K562 (cell line): ENCODE data around the gene LMO2. TPM values are rescaled to one million over a fixed set of nuclear protein-coding genes. Genes with fewer than 3 reads are reported as not detected.
A peak's percentile ranks its signal among the peaks of the same experiment; 100 is the strongest.

Source experiments
- ATF2 ChIP-seq: sonication (generic); formaldehyde crosslinking; IDR thresholded peaks from 2 replicates; pipeline ENCODE4 v1.8.1; 2022; ENCODE audit warnings: missing genetic modification reagents
- BACH1 ChIP-seq: fragments of 200-800 bp; sonication (Bioruptor generic); IDR thresholded peaks from 2 replicates; pipeline ENCODE4 v1.6.1; 2016; ENCODE audit warnings: missing genetic modification characterization, missing compliant biosample characterization
- CHCHD3 ChIP-seq: fragments of 250-450 bp; sonication (Bioruptor Pico); IDR thresholded peaks from 2 replicates; pipeline ENCODE4 v2.1.2; 2022; ENCODE audit warnings: mild to moderate bottlenecking
- FOXJ3 ChIP-seq: sonication (generic); formaldehyde crosslinking; IDR thresholded peaks from 2 replicates; pipeline ENCODE4 v1.4.0; 2020; ENCODE audit warnings: mild to moderate bottlenecking, missing genetic modification reagents
- HDAC1 ChIP-seq, 2 experiments: fragments of 450-650 bp; IDR thresholded peaks; 2 replicates each; pipeline ENCODE4 v1.6.1; 2016 to 2017; ENCODE audit warnings: inconsistent platforms in 1 of 2, mild to moderate bottlenecking in 1 of 2, moderate library complexity in 1 of 2
- NR2C1 ChIP-seq, 2 experiments: fragments of 450-650 bp; IDR thresholded peaks; 2 replicates each; pipeline ENCODE4 v1.6.1; 2017; ENCODE audit warnings: mild to moderate bottlenecking in 2 of 2, antibody characterized with exemption in 1 of 2, inconsistent platforms in 1 of 2, missing compliant biosample characterization in 1 of 2, missing genetic modification characterization in 1 of 2
- SMAD3 ChIP-seq: fragments of 450-650 bp; formaldehyde crosslinking; conservative IDR thresholded peaks from 2 replicates; pipeline ENCODE4 v1.4.0; 2020; ENCODE audit warnings: mild to moderate bottlenecking
- STAT6 ChIP-seq: sonication (generic); formaldehyde crosslinking; IDR thresholded peaks from 2 replicates; pipeline ENCODE4 v1.8.1; 2023; ENCODE audit warnings: mild to moderate bottlenecking, missing genetic modification reagents
- THAP7 ChIP-seq: fragments of 250-450 bp; sonication (Bioruptor Pico); IDR thresholded peaks from 2 replicates; pipeline ENCODE4 v1.5.0; 2021
- WHSC1 ChIP-seq: IDR thresholded peaks from one replicate; pipeline ENCODE4 v1.6.1; 2012; ENCODE audit warnings: low read length, control low read depth, inconsistent platforms
- ZHX1 ChIP-seq: fragments of 150-350 bp; conservative IDR thresholded peaks from 2 replicates; pipeline ENCODE4 v1.6.1; 2014; ENCODE audit warnings: low read length
- ZNF175 ChIP-seq: fragments of 200-800 bp; sonication (Bioruptor generic); IDR thresholded peaks from 2 replicates; pipeline ENCODE4 v1.6.1; 2016; ENCODE audit warnings: low read depth, mild to moderate bottlenecking, missing genetic modification characterization, missing compliant biosample characterization
- ZNF197 ChIP-seq: fragments of 200-800 bp; sonication (Bioruptor generic); IDR thresholded peaks from 2 replicates; pipeline ENCODE4 v1.6.1; 2016; ENCODE audit warnings: low read depth, missing genetic modification characterization, missing compliant biosample characterization
- ZNF253 ChIP-seq: fragments of 250-450 bp; sonication (Bioruptor Pico); conservative IDR thresholded peaks from 2 replicates; pipeline ENCODE4 v1.6.1; 2021; ENCODE audit warnings: mild to moderate bottlenecking
- ZNF592 ChIP-seq: fragments of 450-650 bp; IDR thresholded peaks from 2 replicates; pipeline ENCODE4 v1.6.1; 2017; ENCODE audit warnings: antibody characterized with exemption, mild to moderate bottlenecking
- polyA plus RNA-seq, 8 experiments: library from polyadenylated mRNA; depleted of rRNA in 4 of 8; stranded (reverse) in 5 of 8; unstranded in 3 of 8; fragments of >200 nt; fragmentation: Nextera tagmentation in 2 of 8; fragmentation: Illumina TruSeq in 1 of 8; extraction: Ambion mirVana in 2 of 8; extraction: Trizol in 1 of 8; gene quantifications; 2 replicates each; pipeline versions ENCODE4 v1.2.1 to v1.2.3, GENCODE V29; 2011 to 2014; ENCODE audit warnings: inconsistent platforms in 1 of 8, missing spikeins in 1 of 8
- total RNA-seq, 7 experiments: library from RNA; depleted of rRNA in 6 of 7; stranded (reverse); fragments of >200 nt in 6 of 7; fragmentation: Illumina TruSeq in 2 of 7; extraction: Trizol in 2 of 7; gene quantifications; 2 replicates each; pipeline versions ENCODE4 v1.2.1 to v1.2.3, GENCODE V29; 2011 to 2021; ENCODE audit warnings: low replicate concordance in 1 of 7

Gene LMO2
- total and polyA plus RNA-seq, 9 of the 15 experiments (the other 6 are each of a cell fraction or from before 2014, with no cell fraction given), result 6.9 to 126 (median 91.5) TPM

GRCh38 chr11:33881651-33882503 is 10.0 kb downstream of the LMO2 start (continued):
- no peak for TF ChIP-seq ZNF197
- TF ChIP-seq ZNF592, result 0 out of 2 replicates have a peak, but pooled peaks have one; percentile 56
- no peak for TF ChIP-seq ZNF175 (CRISPR knock-in tag)
- no peak for TF ChIP-seq WHSC1
- no peak for TF ChIP-seq FOXJ3
- no peak for TF ChIP-seq NR2C1 (IDR thresholded peaks at IDR 0.05)
- TF ChIP-seq NR2C1 (tag; IDR thresholded peaks at IDR 0.05), result no peak
- no peak for TF ChIP-seq ZHX1
- no peak for TF ChIP-seq SMAD3
- no peak for TF ChIP-seq STAT6
- TF ChIP-seq HDAC1 (IDR thresholded peaks at IDR 0.05), result 0 out of 4 replicates have a peak, but pooled peaks of 1 of the 2 experiments have one; percentile 9
- no peak for TF ChIP-seq ZNF253
- no peak for TF ChIP-seq BACH1 (tag)
- TF ChIP-seq CHCHD3 (CRISPR knock-in tag), result no peak
- TF ChIP-seq THAP7 (CRISPR knock-in tag), result no peak
- TF ChIP-seq ATF2 (CRISPR knock-in tag), result no peak
